MM.1S (cell line): ENCODE measurements around the gene APRT.

Experiments used
- CTCF ChIP-seq: fragments of 300-600 bp; sonication (generic); IDR thresholded peaks from 2 replicates; pipeline ENCODE4 v1.5.1; 2016; ENCODE audit warnings: antibody characterized with exemption, low read length, mixed read lengths
- EZH2phosphoT487 ChIP-seq: fragments of 300-600 bp; sonication (generic); IDR thresholded peaks from 2 replicates; pipeline ENCODE4 v1.6.1; 2018; ENCODE audit warnings: antibody characterized with exemption, low read length

GRCh38 chr16:88799569-88800276 lies 12.0 kb downstream of the APRT start:
- TF ChIP-seq CTCF (no peak), EZH2phosphoT487 (no peak)
